Retinal pigment epithelial cell (primary cell): ENCODE results near the gene RRAGC.
"Not testable (repeated sequence)": the region's sequence is repeated elsewhere in the genome, so short reads cannot be mapped to it uniquely, and the experiment has no call there.

Experiments
- DNase-seq: peaks from one replicate; pipeline ENCODE4 v3.0.0-alpha.2; 2010; ENCODE audit warnings: low read depth
- H3K4me3 ChIP-seq: 2 replicates; pipeline ENCODE4 v1.5.1; 2011; ENCODE audit warnings: mild to moderate bottlenecking, low read length, control low read depth, moderate library complexity
- TF ChIP-seq, protein P1 (sequence below): conservative IDR thresholded peaks from 2 replicates; pipeline ENCODE4 v1.5.1; 2011; ENCODE audit warnings: low read depth, low read length, control low read depth, inconsistent platforms

RRAGC gene

DNA sequence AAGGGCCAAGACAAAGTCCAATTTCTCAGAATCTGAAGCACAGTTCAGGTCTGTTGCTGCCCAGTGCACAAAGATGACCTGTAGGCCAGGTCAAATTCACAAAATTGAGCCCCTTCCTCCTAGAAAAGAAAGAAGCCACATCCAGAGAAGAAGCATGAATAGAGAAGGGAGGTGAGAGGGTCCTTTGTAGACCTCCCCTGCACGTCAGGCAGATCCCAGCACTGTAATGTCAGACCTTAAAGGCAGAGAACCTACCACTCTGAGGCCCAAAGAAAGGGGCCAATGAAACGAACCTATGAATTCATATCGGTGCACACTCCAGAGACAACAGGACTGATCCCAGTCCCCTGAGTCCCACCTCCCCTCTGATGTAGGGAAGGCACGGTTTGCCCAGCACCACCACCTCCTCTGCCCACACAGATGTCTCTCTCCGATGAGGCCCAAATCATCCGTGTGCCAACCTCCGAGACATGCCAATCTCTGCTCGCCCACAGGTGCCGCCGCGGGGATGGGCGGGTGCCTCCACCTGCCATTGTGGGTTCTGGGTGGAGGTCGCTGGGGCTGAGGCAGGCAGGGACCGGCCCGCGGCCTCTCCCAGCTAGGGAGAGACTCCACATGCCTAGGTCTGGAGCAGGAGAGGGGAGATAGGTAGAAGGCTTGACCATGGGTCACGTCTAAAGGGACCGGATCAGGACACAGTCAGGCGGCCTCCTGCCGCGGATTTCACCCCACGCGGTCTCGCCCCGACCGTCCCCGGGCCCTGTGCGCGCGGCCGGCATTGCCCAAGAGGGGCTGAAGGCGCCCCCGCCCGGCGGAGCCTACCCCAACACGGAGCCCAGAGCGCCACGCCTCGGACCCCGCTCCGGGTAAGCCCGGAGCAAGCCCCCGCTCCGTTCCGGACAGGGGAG is 42.1 kb downstream of the RRAGC start:
- TF ChIP-seq, protein P1, sequence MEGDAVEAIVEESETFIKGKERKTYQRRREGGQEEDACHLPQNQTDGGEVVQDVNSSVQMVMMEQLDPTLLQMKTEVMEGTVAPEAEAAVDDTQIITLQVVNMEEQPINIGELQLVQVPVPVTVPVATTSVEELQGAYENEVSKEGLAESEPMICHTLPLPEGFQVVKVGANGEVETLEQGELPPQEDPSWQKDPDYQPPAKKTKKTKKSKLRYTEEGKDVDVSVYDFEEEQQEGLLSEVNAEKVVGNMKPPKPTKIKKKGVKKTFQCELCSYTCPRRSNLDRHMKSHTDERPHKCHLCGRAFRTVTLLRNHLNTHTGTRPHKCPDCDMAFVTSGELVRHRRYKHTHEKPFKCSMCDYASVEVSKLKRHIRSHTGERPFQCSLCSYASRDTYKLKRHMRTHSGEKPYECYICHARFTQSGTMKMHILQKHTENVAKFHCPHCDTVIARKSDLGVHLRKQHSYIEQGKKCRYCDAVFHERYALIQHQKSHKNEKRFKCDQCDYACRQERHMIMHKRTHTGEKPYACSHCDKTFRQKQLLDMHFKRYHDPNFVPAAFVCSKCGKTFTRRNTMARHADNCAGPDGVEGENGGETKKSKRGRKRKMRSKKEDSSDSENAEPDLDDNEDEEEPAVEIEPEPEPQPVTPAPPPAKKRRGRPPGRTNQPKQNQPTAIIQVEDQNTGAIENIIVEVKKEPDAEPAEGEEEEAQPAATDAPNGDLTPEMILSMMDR, result no peak
- no peak overlapping the region for H3K4me3 ChIP-seq
- DNase-seq, result no peak

DNA sequence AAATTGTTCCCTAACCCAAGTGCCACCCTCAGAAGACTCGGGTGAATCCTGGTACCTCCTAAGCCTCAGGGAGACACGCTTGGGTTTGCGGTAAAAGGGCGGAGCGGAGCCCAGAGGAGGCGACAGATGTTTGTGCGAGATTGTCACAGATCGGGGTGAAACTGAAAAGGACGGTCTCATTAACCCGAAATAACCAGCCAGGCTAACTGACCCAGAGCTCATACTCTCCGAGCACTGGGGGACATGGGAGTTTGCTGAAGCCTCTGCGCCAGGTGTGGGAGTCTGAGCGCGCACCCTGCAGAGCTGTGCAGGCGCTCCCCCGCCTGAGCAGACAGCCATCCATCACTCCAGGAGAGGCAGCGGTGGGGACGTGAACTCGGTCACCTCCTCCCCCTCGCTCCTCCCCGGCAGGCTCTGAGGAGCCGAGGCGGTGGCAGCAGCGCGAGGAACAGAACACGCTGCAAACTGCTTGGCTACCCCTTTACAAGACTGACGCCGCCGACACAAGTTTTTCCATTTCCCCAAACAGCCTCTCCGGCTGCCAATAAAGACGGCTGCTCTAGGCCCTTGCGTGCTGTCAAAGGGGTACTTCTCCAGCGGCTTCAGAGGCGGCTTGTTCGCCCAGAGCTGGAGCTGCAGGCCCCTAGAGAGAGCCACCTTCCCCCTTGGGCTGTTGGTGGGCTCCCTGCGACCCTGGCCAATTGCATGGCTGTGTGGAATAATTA is 43.5 kb downstream of the RRAGC start:
- DNase-seq, result no peak
- H3K4me3 ChIP-seq, result no peak overlapping the region
- TF ChIP-seq, protein P1, result no peak

DNA sequence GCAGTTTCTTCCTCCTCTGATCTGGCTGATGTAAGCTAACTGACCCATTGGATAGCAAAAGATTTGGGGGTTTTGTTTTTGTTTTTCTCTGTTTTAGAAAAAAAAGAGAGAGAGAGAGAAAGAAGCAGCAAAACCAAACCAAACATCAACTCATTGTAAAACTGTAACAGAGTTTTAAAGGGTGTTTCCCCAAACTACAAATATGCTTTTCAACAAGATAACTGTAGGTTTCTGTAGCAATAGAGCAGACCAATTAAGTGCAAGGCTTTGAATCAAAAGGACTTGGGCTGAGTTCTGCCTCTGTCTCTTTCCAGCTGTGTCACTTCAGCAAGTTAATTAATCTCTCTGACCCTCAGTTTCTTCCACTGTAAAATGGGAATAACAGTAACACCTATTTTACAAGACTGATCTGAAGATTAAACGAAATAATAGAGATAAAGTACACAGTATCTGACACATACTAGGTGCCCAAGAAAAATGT is 44.5 kb downstream of the RRAGC start:
- TF ChIP-seq, protein P1, result no peak
- H3K4me3 ChIP-seq, result no peak overlapping the region
- no peak for DNase-seq

DNA sequence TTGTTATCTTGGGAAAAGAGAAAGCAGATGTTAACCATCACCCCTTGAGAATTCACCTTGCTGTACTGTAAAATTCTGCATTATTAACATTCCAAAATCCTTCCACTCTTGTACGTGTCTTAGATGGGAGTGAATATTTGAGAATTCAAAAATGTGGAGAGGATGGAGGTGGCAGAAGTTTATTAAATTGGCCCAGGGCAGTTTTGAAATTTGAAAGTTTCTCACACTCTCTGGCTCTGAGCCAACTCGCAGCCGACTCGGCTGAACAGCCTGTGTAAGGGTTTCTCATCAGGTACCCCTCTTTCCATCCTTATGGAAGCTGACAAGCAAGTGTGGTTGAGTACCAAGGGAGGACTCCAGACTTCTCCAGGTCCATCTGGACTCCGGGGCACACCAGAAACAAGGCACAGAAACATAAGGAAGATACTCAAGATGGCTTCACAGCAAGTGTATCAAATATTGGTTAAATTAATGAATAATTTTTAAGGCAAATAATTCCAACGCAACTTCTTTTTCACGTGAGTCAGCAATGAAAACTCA is 45.1 kb downstream of the RRAGC start:
- DNase-seq, result no peak
- TF ChIP-seq, protein P1, result no peak
- no peak overlapping the region for H3K4me3 ChIP-seq

DNA sequence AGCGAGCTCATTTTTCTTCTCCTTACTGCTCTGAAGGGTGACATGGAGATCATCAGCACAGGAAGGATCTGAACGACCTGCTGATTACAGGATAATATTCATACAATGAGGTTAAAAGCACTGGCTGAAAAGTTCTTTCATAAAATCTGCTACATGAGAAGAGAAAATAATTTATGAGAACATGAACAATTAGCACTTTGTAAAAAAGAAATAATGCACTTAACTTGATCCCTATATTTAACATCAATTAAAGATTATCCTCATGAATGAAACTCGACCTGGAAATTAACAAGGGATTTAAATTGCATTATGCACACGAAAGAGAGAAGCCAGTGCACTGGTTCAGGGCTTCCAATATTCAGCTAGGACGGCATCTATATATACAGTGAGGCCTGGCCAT is 46.6 kb downstream of the RRAGC start:
- TF ChIP-seq, protein P1, result no peak
- no peak for DNase-seq
- H3K4me3 ChIP-seq, result no peak overlapping the region

DNA sequence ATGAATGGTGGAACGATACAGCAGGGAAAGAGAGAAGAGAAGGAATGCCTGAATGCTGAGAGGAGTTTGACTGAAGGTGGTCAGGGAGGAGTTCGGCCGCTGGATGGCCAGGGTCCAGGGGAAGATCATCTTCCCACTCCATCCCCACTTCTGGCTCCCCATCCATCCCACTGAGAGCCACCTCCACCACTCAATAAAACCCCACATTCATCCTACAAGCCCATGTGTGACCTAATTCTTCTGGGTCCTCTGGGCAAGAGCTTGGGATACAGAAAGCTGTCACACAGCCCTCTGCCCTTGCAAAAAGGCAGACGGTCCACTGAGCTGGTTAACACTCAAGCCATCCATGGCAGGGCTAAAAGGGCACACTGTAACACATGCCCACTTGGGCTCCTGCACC is 48.1 kb downstream of the RRAGC start:
- not testable (repeated sequence) for DNase-seq, H3K4me3 ChIP-seq

DNA sequence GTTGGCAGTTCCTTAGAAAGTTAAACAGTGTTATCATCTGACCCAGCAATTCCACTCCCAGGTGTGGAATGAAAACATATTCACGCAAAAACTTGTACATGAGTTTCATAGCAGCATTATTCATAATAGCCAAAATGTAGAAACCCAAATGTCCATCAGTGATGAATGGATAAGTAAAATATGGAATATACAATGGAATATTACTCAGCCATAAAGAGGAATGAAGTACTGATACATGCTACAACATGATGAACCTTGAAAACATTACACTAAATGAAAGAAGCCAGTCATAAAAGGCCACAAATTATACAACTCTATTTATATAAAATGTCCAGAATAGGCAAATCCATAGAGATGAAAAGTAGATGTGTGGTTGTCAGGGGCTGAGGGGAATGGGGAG is 53.5 kb downstream of the RRAGC start:
- TF ChIP-seq, protein P1, result no peak
- no peak overlapping the region for H3K4me3 ChIP-seq
- DNase-seq, result no peak
